Cerebellar cortex (tissue), 1 donor: ENCODE results near the gene ACTA2.

Source experiments
- DNase-seq: peaks from one replicate; pipeline ENCODE4 v3.0.0-alpha.2; 2015; ENCODE audit warnings: low spot score

The ACTA2 gene

DNA sequence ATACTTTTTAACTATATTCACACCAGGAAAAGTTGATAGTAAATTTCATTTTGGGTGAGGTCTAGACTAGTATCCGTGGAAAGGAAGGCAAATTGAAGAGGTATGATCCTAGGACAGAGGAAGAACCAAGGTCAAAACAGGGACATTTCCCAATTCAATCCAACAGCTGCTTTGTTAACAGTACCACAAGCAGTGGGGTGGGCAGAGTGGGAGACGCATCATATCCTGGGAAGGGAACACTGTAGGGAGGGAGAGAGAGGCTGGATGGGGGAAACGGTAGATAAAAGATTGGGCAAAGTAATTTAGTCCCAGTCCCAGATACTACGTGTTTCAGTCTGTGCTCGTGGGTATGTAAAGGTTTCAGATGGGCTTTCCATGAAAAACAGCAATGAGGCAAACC lies 28.9 kb upstream of the ACTA2 start:
- no peak for DNase-seq

DNA sequence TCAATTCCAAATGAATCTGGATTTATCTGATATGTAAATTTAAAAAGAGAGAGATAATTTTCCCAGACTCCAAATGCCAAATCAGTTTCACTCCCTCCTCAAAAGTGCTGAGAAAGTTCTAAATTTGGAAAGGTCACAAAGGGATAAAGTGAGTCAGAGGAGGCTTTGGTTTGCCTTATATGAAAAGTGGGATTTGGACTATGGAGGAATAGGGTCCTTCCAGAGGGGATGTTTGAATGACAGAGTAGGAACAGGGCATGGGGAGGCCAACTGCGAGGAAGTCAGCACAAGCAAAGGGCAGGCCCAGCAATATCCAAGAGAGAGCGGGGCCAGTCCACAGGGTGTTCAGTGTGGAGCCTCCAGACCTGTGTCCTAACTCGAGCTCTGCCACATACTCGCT lies 28.2 kb upstream of the ACTA2 start:
- DNase-seq: no peak

- no peak for DNase-seq
These were observed 27.7 kb upstream of the ACTA2 start for GRCh38 chr10:88980247-88980646.

DNA sequence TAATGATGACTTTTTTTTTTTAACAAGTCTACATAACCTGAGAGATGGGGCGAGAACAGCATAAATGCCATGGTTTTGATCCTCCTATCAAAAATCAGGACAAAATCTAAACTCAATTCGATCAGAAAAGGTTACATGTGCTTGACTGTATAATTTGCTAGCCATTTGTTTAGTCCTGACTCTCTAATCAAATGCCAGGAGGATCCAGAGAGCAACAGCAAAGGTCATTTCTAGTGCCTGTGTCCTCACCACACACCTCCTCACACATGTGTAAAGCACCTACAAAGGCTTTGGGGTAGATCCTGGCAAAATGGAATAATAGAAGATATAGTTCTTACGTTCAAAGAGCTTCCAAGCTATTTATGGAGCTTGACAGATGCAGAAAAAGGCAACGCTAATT lies 27.0 kb upstream of the ACTA2 start:
- no peak for DNase-seq

DNA sequence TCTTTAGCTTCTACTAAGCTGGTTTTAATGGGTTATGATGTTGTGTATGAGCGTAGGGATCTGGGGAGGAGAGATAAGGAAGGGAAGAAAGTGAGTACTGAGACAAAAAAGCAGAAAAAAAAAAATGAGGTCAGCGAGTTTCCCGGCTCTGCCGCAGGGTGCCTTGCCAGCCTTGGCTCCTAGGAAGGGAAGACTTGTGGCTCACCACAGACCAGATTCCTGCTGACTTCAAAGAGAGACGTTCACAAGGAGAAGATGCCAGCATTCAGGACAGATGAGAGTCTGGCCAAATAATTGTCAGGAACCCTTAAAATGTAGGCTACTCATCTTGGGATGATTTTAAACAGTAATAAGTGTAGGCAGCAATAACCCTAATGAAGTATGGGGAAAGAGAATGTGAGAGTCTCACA lies 26.6 kb upstream of the ACTA2 start:
- DNase-seq: peak; percentile 63

- DNase-seq: no peak
These were observed 25.9 kb upstream of the ACTA2 start for GRCh38 chr10:88978463-88978862.

GRCh38 chr10:88975377-88975720 lies 22.8 kb upstream of the ACTA2 start:
- DNase-seq: no peak

- DNase-seq: no peak
These were observed 22.1 kb upstream of the ACTA2 start for GRCh38 chr10:88974446-88975376.

DNA sequence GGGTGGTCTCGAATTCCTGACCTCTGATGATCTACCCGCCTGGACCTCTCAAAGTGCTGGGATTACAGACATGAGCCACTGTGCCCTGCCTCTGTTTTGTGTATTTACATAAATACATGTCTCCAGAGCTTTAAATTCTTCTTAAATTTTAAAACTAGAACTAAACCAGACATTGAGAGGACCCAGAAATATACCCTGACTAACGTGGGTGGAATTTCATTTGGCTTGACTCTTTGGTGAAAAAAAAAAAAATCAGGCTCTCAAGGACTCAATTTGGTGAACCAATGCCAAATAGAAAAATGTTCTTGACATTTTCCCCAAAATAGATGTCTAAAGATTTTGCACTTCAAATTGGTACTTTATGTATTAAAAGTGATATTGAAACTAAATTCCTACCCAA lies 21.4 kb upstream of the ACTA2 start:
- DNase-seq: no peak

- no peak for DNase-seq
These were observed 18.9 kb upstream of the ACTA2 start for GRCh38 chr10:88971221-88972061.

DNA sequence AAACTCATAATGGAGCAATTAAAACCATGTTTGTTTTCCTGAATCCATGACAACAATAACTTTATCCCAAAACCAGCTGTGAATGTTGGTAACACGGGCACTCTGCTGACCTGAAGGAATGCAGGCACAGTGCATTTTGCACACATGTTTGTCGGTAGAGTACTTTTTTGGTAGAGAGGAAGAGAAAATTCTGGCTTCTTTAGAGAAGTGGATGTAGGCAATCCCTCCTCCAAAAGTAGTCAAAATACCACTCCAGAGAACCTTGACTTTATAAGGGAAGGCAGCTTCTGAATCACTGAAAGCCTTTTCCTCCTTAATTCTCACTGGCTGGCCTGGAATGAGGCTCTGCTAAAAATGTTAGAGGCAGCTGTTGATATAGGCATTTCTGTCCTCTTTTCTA lies 15.8 kb upstream of the ACTA2 start:
- DNase-seq: no peak

GRCh38 chr10:88966797-88967196 lies 14.2 kb upstream of the ACTA2 start:
- no peak for DNase-seq

- DNase-seq: no peak
These were observed 12.4 kb upstream of the ACTA2 start for GRCh38 chr10:88964869-88965415.

- DNase-seq: no peak
These were observed 11.8 kb upstream of the ACTA2 start for GRCh38 chr10:88964360-88964759.

GRCh38 chr10:88963318-88963717 lies 10.7 kb upstream of the ACTA2 start:
- DNase-seq: no peak

DNA sequence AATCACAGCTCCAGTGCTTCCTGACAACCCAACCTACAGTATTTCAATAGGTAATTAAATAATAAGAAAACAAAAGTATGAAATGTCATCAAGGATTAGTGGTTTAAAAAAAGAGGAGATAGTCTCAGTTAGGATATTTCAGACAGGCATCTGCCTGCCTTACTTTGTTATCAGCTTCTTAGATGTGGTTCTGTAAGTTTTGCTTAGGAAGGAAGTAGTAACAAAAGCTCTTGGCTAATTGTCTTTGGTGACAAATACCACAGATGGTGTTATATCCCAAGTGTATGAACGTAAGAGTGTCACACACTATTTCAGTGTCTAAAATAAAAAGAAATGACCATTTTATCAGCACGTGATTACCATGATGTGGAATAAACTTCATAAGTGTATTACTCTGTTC lies 9.8 kb upstream of the ACTA2 start:
- no peak for DNase-seq

- DNase-seq: no peak
These were observed 8.7 kb upstream of the ACTA2 start for GRCh38 chr10:88961266-88961665.

DNA sequence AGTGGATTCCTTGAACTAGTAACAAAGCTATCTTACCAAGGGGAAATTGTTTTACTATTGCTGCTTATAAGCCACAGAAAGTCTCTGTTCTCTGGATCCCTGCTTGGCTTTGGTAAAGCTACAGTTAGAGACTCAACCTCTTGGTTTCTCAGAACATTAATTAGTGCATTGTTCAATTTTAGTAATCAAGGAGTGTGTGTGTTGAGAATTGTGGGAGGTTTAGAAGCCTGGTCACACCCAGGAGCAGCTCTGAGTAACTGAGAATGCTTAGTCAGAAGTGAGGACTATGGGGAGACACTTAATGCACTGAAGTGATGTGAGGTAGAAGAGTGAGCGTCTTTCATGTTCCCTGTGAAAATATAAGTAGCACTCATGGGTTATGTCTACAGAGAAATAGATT lies 8.2 kb upstream of the ACTA2 start:
- no peak for DNase-seq

- no peak for DNase-seq
These were observed 6.1 kb upstream of the ACTA2 start for GRCh38 chr10:88958721-88959120.

DNA sequence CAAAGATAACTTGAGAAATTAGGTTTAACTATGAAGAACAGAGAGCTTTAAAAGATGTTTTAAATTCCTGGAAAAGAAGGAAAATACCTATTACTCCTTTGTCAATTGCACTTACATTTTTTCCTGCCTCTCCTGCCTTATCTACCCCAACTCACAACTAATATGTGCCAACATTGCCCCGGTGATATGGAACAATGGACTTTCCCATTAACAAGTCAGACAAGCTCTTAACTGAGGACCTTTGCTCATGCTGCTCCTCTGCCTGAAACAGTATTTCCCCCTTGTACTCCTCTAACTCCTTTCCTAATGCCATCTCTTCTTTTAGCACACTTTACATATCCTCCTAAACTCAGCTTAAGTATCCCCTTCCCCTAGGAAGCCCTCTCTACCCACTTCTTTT lies 4.8 kb upstream of the ACTA2 start:
- DNase-seq: no peak

- no peak for DNase-seq
These were observed 2.0 kb upstream of the ACTA2 start for GRCh38 chr10:88954458-88955083.

DNA sequence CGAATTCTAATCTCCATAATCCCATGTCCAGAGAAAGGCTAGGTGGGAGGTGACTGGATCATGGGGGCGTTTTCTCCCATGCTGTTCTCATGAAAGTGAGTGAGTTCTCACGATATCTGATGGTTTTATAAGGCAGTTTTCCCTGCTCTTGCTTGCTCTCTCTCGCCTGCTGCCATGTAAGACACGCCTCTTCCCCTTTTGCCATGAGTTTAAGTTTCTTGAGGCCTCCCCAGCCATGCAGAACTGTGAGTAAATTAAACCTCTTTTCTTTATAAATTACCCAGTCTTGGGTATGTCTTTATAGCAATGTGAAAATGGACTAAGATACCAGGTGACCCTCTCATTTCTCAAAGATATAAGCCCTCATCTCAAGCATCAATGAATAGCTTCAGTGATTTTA lies 1.1 kb upstream of the ACTA2 start:
- no peak for DNase-seq
